ENCODE results near the gene FBLN2.

FBLN2 gene

GRCh38 chr3:13582366-13583250 lies 33.7 kb downstream of the FBLN2 start:
- DNase-seq (ENCODE audit: low spot score): no peak

- DNase-seq (ENCODE audit: low spot score): no peak
Observed at GRCh38 chr3:13583251-13584180, 34.6 kb downstream of the FBLN2 start.

GRCh38 chr3:13584427-13584891 lies 35.5 kb downstream of the FBLN2 start:
- DNase-seq (ENCODE audit: low spot score): no peak

GRCh38 chr3:13584901-13585300 lies 36.0 kb downstream of the FBLN2 start:
- DNase-seq (ENCODE audit: low spot score): no peak

GRCh38 chr3:13587442-13587841 lies 38.5 kb downstream of the FBLN2 start:
- no peak for DNase-seq (ENCODE audit: low spot score)

- no peak for DNase-seq (ENCODE audit: low spot score)
Observed at GRCh38 chr3:13588221-13588701, 39.3 kb downstream of the FBLN2 start.

- no peak for DNase-seq (ENCODE audit: low spot score)
Observed at GRCh38 chr3:13588993-13589392, 40.1 kb downstream of the FBLN2 start.

GRCh38 chr3:13590841-13591520 lies 42.1 kb downstream of the FBLN2 start:
- DNase-seq (ENCODE audit: low spot score): no peak

- no peak for DNase-seq (ENCODE audit: low spot score)
Observed at GRCh38 chr3:13593615-13594014, 44.7 kb downstream of the FBLN2 start.

- DNase-seq (ENCODE audit: low spot score): no peak
Observed at GRCh38 chr3:13594146-13594545, 45.2 kb downstream of the FBLN2 start.

- no peak for DNase-seq (ENCODE audit: low spot score)
Observed at GRCh38 chr3:13594991-13595421, 46.1 kb downstream of the FBLN2 start.

- no peak for DNase-seq (ENCODE audit: low spot score)
Observed at GRCh38 chr3:13595485-13595884, 46.6 kb downstream of the FBLN2 start.

- DNase-seq (ENCODE audit: low spot score): no peak
Observed at GRCh38 chr3:13596426-13597205, 47.7 kb downstream of the FBLN2 start.

- no peak for DNase-seq (ENCODE audit: low spot score)
Observed at GRCh38 chr3:13597661-13598060, 48.7 kb downstream of the FBLN2 start.

- no peak for DNase-seq (ENCODE audit: low spot score)
Observed at GRCh38 chr3:13598201-13598600, 49.3 kb downstream of the FBLN2 start.

GRCh38 chr3:13598926-13599886 lies 50.3 kb downstream of the FBLN2 start:
- DNase-seq (ENCODE audit: low spot score): no peak

GRCh38 chr3:13599887-13600450 lies 51.0 kb downstream of the FBLN2 start:
- DNase-seq (ENCODE audit: low spot score): no peak

GRCh38 chr3:13600950-13601691 lies 52.2 kb downstream of the FBLN2 start:
- DNase-seq (ENCODE audit: low spot score): no peak

- DNase-seq (ENCODE audit: low spot score): no peak
Observed at GRCh38 chr3:13601692-13602080, 52.8 kb downstream of the FBLN2 start.

Measured in D341Med (cell line).